DOHH2 (cell line): Measurements from ENCODE around the gene SIPA1L3.

ENCODE experiments used
- H3F3A ChIP-seq: fragments of 200-600 bp; sonication (generic), shearing (Covaris generic); 2 replicates; pipeline ENCODE4 v1.6.0; 2016; ENCODE audit warnings: antibody characterized with exemption, mild to moderate bottlenecking; ENCODE audit not compliant: control insufficient read depth, insufficient read depth
- H3K27ac ChIP-seq: fragments of 200-600 bp; sonication (generic); 2 replicates; pipeline ENCODE4 v1.5.1; 2014; ENCODE audit warnings: low read depth, mild to moderate bottlenecking, low read length, moderate library complexity
- H3K27me3 ChIP-seq: fragments of 200-600 bp; sonication (generic); 2 replicates; pipeline ENCODE4 v1.6.1; 2014; ENCODE audit warnings: mild to moderate bottlenecking, low read length, mixed read lengths; ENCODE audit not compliant: control insufficient read depth
- H3K36me3 ChIP-seq: fragments of 200-600 bp; sonication (generic); 2 replicates; pipeline ENCODE4 v1.6.1; 2014; ENCODE audit warnings: mild to moderate bottlenecking, low read length, moderate library complexity, mixed read lengths; ENCODE audit not compliant: control insufficient read depth
- H3K4me1 ChIP-seq: fragments of 200-600 bp; sonication (generic); 2 replicates; pipeline ENCODE4 v1.6.1; 2014; ENCODE audit warnings: mild to moderate bottlenecking, low read length, mixed read lengths; ENCODE audit not compliant: control insufficient read depth
- H3K4me2 ChIP-seq: fragments of 200-600 bp; sonication (generic); 2 replicates; pipeline ENCODE4 v1.6.0; 2014; ENCODE audit warnings: mild to moderate bottlenecking, low read length, moderate library complexity
- H3K4me3 ChIP-seq: fragments of 200-600 bp; sonication (generic); 2 replicates; pipeline ENCODE4 v1.5.1; 2014; ENCODE audit warnings: mild to moderate bottlenecking, low read length, mixed read lengths
- H3K79me2 ChIP-seq: fragments of 200-600 bp; sonication (generic); 2 replicates; pipeline ENCODE4 v1.6.1; 2014; ENCODE audit warnings: mild to moderate bottlenecking, low read length, mixed read lengths; ENCODE audit not compliant: control insufficient read depth
- H3K9me2 ChIP-seq: fragments of 200-600 bp; sonication (generic); replicated peaks from 2 replicates; pipeline ENCODE4 v1.6.1; 2014; ENCODE audit warnings: mild to moderate bottlenecking, low read length, mixed read lengths; ENCODE audit not compliant: control insufficient read depth
- H3K9me3 ChIP-seq: fragments of 200-600 bp; sonication (generic); 2 replicates; pipeline ENCODE4 v1.6.1; 2014; ENCODE audit warnings: antibody characterized with exemption, low read length, mixed read lengths; ENCODE audit not compliant: control insufficient read depth, insufficient read depth
- H4K20me1 ChIP-seq: fragments of 200-600 bp; sonication (generic); 2 replicates; pipeline ENCODE4 v1.6.0; 2014; ENCODE audit warnings: low read depth, mild to moderate bottlenecking, antibody characterized with exemption, low read length, moderate library complexity; ENCODE audit not compliant: control insufficient read depth, insufficient read depth
- EZH2phosphoT487 ChIP-seq: fragments of 200-600 bp; sonication (generic); IDR thresholded peaks from 2 replicates; pipeline ENCODE4 v1.6.1; 2017; ENCODE audit warnings: borderline replicate concordance, mild to moderate bottlenecking, antibody characterized with exemption, low read length, moderate library complexity, mixed read lengths
- TF ChIP-seq, protein P1 (sequence below): fragments of 200-600 bp; sonication (generic); IDR thresholded peaks from one replicate; pipeline ENCODE4 v1.5.1; 2014; ENCODE audit warnings: antibody characterized with exemption, mild to moderate bottlenecking, low read depth, low read length; ENCODE audit not compliant: poor library complexity, severe bottlenecking

The SIPA1L3 gene

GRCh38 chr19:38218204-38218603 is 311.2 kb downstream of the SIPA1L3 start:
- Histone ChIP-seq H3K27ac (no peak overlapping the region), H3K27me3 (no peaks in the 10 kb centered on the region), H3K79me2 (no peaks in the 10 kb centered on the region), H3K9me3 (no peaks in the 10 kb centered on the region), H3K4me2 (no peak overlapping the region), H3K4me1 (peaks cover 3% of the 10 kb centered on the region), H4K20me1 (no peaks in the 10 kb centered on the region), H3K36me3 (no peaks in the 10 kb centered on the region), H3K4me3 (no peak overlapping the region), H3K9me2 (no peaks in the 10 kb centered on the region), H3F3A (no peaks in the 10 kb centered on the region)
- no peak for TF ChIP-seq EZH2phosphoT487
- TF ChIP-seq, protein P1, sequence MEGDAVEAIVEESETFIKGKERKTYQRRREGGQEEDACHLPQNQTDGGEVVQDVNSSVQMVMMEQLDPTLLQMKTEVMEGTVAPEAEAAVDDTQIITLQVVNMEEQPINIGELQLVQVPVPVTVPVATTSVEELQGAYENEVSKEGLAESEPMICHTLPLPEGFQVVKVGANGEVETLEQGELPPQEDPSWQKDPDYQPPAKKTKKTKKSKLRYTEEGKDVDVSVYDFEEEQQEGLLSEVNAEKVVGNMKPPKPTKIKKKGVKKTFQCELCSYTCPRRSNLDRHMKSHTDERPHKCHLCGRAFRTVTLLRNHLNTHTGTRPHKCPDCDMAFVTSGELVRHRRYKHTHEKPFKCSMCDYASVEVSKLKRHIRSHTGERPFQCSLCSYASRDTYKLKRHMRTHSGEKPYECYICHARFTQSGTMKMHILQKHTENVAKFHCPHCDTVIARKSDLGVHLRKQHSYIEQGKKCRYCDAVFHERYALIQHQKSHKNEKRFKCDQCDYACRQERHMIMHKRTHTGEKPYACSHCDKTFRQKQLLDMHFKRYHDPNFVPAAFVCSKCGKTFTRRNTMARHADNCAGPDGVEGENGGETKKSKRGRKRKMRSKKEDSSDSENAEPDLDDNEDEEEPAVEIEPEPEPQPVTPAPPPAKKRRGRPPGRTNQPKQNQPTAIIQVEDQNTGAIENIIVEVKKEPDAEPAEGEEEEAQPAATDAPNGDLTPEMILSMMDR = no peak

- no peaks in the 10 kb centered on the region for H3K79me2 ChIP-seq
- no peaks in the 10 kb centered on the region for H3F3A ChIP-seq
- H3K4me2 ChIP-seq = no peak overlapping the region
- no peak overlapping the region for H3K27ac ChIP-seq
- H4K20me1 ChIP-seq = no peaks in the 10 kb centered on the region
- no peaks in the 10 kb centered on the region for H3K36me3 ChIP-seq
- no peaks in the 10 kb centered on the region for H3K9me3 ChIP-seq
- H3K4me3 ChIP-seq = no peak overlapping the region
- TF ChIP-seq, protein P1 = no peak
- no peak for TF ChIP-seq EZH2phosphoT487
- H3K9me2 ChIP-seq = no peaks in the 10 kb centered on the region
- H3K27me3 ChIP-seq = no peaks in the 10 kb centered on the region
- H3K4me1 ChIP-seq = peaks cover 9% of the 10 kb centered on the region
Measured at GRCh38 chr19:38219221-38219620, 312.2 kb downstream of the SIPA1L3 start.

DNA sequence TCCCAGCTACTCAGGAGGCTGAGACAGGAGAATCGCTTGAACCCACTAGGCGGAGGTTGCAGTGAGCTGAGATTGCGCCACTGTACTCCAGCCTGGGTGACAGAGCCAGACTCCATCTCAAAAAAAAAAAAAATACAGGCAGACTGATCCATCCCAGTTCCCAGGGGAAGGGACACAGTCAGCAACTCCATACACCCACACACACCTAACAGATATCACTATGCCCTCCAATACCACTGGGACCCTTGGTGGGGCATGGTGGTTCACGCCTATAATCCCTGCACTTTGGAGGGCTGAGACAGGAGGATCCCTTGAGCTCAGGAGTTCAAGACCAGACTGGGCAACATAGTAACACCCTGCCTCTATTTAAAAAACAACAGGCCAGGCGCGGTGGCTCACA is 314.4 kb downstream of the SIPA1L3 start:
- H3K27me3 ChIP-seq = no peaks in the 10 kb centered on the region
- H3K79me2 ChIP-seq = no peaks in the 10 kb centered on the region
- no peak overlapping the region for H3K27ac ChIP-seq
- H3K4me1 ChIP-seq = peaks cover 17% of the 10 kb centered on the region
- H3K4me3 ChIP-seq = no peak overlapping the region
- TF ChIP-seq, protein P1 = no peak
- no peak for TF ChIP-seq EZH2phosphoT487
- H3K9me2 ChIP-seq = no peaks in the 10 kb centered on the region
- no peaks in the 10 kb centered on the region for H3K9me3 ChIP-seq
- H3K4me2 ChIP-seq = no peak overlapping the region
- H3F3A ChIP-seq = no peaks in the 10 kb centered on the region
- H3K36me3 ChIP-seq = no peaks in the 10 kb centered on the region
- H4K20me1 ChIP-seq = no peaks in the 10 kb centered on the region
